PC-9 (cell line): ENCODE data around the gene SLC18B1.

Source experiments
- EZH2 ChIP-seq: fragments of 200-600 bp; sonication (generic); IDR thresholded peaks from 2 replicates; pipeline ENCODE4 v1.8.0; 2017; ENCODE audit warnings: antibody characterized with exemption, low read depth
- TF ChIP-seq, protein P1 (sequence below): fragments of 200-600 bp; sonication (generic); conservative IDR thresholded peaks from 2 replicates; pipeline ENCODE4 v1.6.1; 2017; ENCODE audit warnings: mixed run types, antibody characterized with exemption, mild to moderate bottlenecking, moderate library complexity

DNA sequence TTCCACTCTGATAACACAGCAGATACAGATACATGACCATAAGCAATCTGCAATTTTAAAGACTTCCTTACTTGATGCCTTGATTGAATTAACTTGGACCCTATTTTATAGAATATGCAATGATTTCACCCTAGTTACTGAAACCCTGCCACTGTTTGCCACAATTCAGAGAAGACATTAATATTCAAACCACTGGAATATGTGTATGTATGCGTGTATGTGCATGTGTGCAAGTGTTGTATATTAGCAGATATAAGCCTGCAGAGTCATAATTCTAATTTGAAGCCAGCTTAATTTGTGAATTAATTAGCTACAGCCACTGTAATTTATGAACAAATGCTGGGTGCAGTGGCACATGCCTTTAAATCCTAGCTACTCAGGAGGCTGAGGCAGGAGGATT is 50.0 kb downstream of the SLC18B1 start:
- TF ChIP-seq, protein P1, sequence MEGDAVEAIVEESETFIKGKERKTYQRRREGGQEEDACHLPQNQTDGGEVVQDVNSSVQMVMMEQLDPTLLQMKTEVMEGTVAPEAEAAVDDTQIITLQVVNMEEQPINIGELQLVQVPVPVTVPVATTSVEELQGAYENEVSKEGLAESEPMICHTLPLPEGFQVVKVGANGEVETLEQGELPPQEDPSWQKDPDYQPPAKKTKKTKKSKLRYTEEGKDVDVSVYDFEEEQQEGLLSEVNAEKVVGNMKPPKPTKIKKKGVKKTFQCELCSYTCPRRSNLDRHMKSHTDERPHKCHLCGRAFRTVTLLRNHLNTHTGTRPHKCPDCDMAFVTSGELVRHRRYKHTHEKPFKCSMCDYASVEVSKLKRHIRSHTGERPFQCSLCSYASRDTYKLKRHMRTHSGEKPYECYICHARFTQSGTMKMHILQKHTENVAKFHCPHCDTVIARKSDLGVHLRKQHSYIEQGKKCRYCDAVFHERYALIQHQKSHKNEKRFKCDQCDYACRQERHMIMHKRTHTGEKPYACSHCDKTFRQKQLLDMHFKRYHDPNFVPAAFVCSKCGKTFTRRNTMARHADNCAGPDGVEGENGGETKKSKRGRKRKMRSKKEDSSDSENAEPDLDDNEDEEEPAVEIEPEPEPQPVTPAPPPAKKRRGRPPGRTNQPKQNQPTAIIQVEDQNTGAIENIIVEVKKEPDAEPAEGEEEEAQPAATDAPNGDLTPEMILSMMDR = no peak
- TF ChIP-seq EZH2 = no peak
